ENCODE data around the gene GATAD2A. TPM values are rescaled to one million over a fixed set of nuclear protein-coding genes. Genes with fewer than 3 reads are reported as not detected.

GATAD2A gene
- total RNA-seq, 1 experiment from 2014 or later, result 99.6 TPM

DNA sequence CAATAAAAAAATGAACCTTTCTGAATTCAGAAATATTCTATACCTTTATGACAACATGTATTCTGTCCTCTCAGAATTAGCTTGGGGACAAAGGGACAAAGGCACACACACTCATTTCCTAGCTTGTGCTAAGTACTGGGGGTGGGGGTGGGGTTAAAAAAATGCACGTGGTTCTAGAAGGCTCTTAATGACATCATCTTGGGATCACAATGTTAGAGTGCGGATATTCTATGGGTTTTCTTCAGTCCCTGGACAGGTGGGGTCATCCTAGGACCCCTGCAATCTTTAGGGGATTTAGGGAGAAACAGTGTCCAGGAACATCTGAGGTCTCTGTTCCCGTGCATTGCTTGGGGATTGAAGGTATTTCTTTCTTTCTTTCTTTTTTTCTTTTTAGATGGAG is 21.8 kb downstream of the GATAD2A start:
- no peaks in the 10 kb centered on the region for H3K9me3 ChIP-seq (ENCODE audit: control insufficient read depth, insufficient read depth, low read depth, low read length)
- no peaks in the 10 kb centered on the region for H3K4me1 ChIP-seq (ENCODE audit: control insufficient read depth, insufficient read depth, low read length)
- POLR2A ChIA-PET, result no interaction called here
- CTCF ChIA-PET, result no interaction called here
- H3K27me3 ChIP-seq (ENCODE audit: control insufficient read depth, insufficient read depth, low read length), result no peaks in the 10 kb centered on the region
- H3K27ac ChIP-seq (ENCODE audit: low read length), result no peak overlapping the region
- no TSS peak for BruUV-seq (replicated peaks)
- TF ChIP-seq SIN3A (IDR thresholded peaks at IDR 0.05; ENCODE audit: borderline replicate concordance, insufficient read depth, low read depth, low read length) (no peak), POLR2AphosphoS5 (IDR thresholded peaks at IDR 0.05; ENCODE audit: low read depth, low read length) (no peak), TCF7L2 (IDR thresholded peaks at IDR 0.05; ENCODE audit: low read depth, low read length) (no peak)
- TF ChIP-seq, protein P1, sequence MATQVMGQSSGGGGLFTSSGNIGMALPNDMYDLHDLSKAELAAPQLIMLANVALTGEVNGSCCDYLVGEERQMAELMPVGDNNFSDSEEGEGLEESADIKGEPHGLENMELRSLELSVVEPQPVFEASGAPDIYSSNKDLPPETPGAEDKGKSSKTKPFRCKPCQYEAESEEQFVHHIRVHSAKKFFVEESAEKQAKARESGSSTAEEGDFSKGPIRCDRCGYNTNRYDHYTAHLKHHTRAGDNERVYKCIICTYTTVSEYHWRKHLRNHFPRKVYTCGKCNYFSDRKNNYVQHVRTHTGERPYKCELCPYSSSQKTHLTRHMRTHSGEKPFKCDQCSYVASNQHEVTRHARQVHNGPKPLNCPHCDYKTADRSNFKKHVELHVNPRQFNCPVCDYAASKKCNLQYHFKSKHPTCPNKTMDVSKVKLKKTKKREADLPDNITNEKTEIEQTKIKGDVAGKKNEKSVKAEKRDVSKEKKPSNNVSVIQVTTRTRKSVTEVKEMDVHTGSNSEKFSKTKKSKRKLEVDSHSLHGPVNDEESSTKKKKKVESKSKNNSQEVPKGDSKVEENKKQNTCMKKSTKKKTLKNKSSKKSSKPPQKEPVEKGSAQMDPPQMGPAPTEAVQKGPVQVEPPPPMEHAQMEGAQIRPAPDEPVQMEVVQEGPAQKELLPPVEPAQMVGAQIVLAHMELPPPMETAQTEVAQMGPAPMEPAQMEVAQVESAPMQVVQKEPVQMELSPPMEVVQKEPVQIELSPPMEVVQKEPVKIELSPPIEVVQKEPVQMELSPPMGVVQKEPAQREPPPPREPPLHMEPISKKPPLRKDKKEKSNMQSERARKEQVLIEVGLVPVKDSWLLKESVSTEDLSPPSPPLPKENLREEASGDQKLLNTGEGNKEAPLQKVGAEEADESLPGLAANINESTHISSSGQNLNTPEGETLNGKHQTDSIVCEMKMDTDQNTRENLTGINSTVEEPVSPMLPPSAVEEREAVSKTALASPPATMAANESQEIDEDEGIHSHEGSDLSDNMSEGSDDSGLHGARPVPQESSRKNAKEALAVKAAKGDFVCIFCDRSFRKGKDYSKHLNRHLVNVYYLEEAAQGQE (IDR thresholded peaks at IDR 0.05; ENCODE audit: insufficient read depth in 1 of 2, low read depth in 2 of 2, low read length in 1 of 2), result no peak
- TF ChIP-seq, protein P2, sequence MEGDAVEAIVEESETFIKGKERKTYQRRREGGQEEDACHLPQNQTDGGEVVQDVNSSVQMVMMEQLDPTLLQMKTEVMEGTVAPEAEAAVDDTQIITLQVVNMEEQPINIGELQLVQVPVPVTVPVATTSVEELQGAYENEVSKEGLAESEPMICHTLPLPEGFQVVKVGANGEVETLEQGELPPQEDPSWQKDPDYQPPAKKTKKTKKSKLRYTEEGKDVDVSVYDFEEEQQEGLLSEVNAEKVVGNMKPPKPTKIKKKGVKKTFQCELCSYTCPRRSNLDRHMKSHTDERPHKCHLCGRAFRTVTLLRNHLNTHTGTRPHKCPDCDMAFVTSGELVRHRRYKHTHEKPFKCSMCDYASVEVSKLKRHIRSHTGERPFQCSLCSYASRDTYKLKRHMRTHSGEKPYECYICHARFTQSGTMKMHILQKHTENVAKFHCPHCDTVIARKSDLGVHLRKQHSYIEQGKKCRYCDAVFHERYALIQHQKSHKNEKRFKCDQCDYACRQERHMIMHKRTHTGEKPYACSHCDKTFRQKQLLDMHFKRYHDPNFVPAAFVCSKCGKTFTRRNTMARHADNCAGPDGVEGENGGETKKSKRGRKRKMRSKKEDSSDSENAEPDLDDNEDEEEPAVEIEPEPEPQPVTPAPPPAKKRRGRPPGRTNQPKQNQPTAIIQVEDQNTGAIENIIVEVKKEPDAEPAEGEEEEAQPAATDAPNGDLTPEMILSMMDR (IDR thresholded peaks at IDR 0.05), result no peak
- ATAC-seq (no peak), DNase-seq (ENCODE audit: low read depth, low spot score) (no peak)
- intact Hi-C loops (cut with micrococcal nuclease; ENCODE audit: unreplicated experiment) (no loop called here), in situ Hi-C loops (cut with HindIII; ENCODE audit: low pct_unique_long_range_greater_than_20kb, low sequenced_read_pairs) (no loop called here)
- H3K4me3 ChIP-seq (ENCODE audit: low read depth in 2 of 2, low read length in 2 of 2), result no peak overlapping the region
- no peaks in the 10 kb centered on the region for H3K36me3 ChIP-seq (ENCODE audit: control insufficient read depth, insufficient read depth, low read length)

DNA sequence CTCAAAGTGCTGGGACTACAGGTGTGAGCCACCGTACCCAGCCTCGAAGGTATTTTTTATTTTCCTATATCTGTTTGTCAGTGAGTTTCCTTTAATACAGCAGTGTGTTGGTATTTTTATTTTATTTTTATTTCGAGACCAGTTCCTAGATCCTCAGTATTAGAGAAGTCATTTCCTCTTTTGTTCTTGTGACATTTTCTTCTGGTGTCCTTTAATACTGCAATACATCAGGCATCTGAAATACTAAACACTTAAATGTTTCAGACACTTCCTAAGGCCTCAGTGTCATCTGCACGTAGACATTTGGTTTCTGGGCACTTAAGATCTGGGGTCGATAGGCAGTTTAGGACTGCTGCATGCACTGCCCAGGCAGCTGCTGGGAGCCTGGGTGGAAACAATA is 22.5 kb downstream of the GATAD2A start:
- H3K27ac ChIP-seq (ENCODE audit: low read length), result no peak overlapping the region
- no peak for ATAC-seq
- no peak overlapping the region for H3K4me3 ChIP-seq (ENCODE audit: low read depth in 2 of 2, low read length in 2 of 2)
- no peak for DNase-seq (ENCODE audit: low read depth, low spot score)
- TF ChIP-seq TCF7L2 (IDR thresholded peaks at IDR 0.05; ENCODE audit: low read depth, low read length), result no peak
- TF ChIP-seq, protein P1 (IDR thresholded peaks at IDR 0.05; ENCODE audit: insufficient read depth in 1 of 2, low read depth in 2 of 2, low read length in 1 of 2), result no peak
- TF ChIP-seq POLR2AphosphoS5 (IDR thresholded peaks at IDR 0.05; ENCODE audit: low read depth, low read length), result no peak
- TF ChIP-seq, protein P2 (IDR thresholded peaks at IDR 0.05), result no peak
- no peak for TF ChIP-seq SIN3A (IDR thresholded peaks at IDR 0.05; ENCODE audit: borderline replicate concordance, insufficient read depth, low read depth, low read length)
- no peaks in the 10 kb centered on the region for H3K9me3 ChIP-seq (ENCODE audit: control insufficient read depth, insufficient read depth, low read depth, low read length)
- POLR2A ChIA-PET, result no interaction called here
- BruUV-seq (replicated peaks), result no TSS peak
- CTCF ChIA-PET, result interaction anchor here (0.6 kb wide), 1 partner anchor 14 kb away, joined by 4 read pairs; no protein-coding TSS in a partner anchor
- no peaks in the 10 kb centered on the region for H3K27me3 ChIP-seq (ENCODE audit: control insufficient read depth, insufficient read depth, low read length)
- in situ Hi-C loops (cut with HindIII; ENCODE audit: low pct_unique_long_range_greater_than_20kb, low sequenced_read_pairs) (no loop called here), intact Hi-C loops (cut with micrococcal nuclease; ENCODE audit: unreplicated experiment) (no loop called here)
- H3K36me3 ChIP-seq (ENCODE audit: control insufficient read depth, insufficient read depth, low read length), result no peaks in the 10 kb centered on the region
- no peaks in the 10 kb centered on the region for H3K4me1 ChIP-seq (ENCODE audit: control insufficient read depth, insufficient read depth, low read length)

Measured in Panc1 (cell line).